ENCODE results near the gene ZNF593.

DNA sequence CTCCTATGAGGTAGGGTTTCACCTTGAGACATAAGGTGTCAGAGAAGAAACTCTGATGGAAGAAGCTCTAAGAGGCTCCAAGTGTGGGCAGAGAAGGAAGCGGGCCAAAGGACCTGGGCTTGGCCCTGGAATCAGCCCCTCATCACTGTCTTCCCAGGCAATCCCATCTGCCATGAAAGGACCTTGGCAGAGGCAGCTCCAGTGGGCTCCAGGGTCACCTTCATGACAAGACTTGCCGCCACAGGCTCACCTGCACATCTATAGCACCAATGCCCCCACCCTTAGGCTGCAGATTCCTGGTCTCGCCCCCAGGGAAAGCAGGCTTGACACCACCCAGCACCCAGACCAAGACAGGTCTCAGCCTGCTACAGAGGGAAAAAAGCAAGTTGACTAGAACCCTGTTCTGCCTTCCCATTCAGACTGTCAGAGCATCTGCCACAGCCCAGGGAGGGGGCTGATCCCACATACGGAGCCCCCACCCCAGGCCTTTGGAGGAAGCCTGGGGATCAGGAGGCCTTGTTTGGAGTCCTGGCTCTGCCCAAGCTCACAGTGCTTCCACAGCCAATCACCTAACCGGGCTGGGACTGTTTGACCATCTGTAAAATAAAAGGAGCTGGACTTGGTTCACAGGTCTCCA is 11.3 kb upstream of the ZNF593 start:
- TF ChIP-seq, protein P1, sequence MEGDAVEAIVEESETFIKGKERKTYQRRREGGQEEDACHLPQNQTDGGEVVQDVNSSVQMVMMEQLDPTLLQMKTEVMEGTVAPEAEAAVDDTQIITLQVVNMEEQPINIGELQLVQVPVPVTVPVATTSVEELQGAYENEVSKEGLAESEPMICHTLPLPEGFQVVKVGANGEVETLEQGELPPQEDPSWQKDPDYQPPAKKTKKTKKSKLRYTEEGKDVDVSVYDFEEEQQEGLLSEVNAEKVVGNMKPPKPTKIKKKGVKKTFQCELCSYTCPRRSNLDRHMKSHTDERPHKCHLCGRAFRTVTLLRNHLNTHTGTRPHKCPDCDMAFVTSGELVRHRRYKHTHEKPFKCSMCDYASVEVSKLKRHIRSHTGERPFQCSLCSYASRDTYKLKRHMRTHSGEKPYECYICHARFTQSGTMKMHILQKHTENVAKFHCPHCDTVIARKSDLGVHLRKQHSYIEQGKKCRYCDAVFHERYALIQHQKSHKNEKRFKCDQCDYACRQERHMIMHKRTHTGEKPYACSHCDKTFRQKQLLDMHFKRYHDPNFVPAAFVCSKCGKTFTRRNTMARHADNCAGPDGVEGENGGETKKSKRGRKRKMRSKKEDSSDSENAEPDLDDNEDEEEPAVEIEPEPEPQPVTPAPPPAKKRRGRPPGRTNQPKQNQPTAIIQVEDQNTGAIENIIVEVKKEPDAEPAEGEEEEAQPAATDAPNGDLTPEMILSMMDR (IDR thresholded peaks at IDR 0.05) = no peak
- TF ChIP-seq POLR2AphosphoS5 (IDR thresholded peaks at IDR 0.05) = no peak
